ENCODE results near the gene THBS2. TPM values are rescaled to one million over a fixed set of nuclear protein-coding genes. Genes with fewer than 3 reads are reported as not detected.

Gene THBS2
- total and polyA plus RNA-seq, 8 donors: 4.8 to 126 (median 6.9) TPM

DNA sequence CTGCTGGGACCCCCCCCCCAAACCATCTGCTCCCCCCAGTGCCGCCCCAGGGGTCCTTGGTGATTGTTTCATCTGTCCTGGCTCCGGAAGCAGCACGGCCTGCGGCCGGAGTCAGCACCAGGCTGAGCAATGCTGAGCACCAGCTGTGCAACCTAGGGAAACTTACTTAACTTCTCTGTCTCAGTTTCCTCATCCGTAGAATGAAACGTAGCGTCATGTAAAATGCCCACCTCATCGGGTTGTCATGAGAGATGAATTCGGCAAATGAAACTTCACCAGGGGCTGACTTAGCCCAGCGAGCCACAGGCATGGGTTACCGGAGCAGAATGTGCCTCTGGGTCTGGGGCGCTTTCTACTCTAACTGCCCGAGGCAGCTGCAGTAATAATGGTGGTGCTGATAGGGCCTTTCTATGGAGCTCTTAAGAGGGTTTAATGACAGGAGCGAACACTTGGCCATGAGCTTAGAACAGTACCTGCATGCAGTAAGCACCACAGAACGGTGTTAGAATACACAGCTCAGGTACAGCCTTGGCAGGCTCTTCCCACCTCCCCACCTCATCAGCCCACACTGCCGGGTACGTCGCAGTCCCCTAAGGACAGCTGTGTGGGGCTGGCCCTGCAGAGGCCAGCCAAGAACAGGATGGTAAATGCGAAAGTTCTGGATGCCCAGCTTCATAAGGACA is 1.7 kb downstream of the THBS2 start:
- Histone ChIP-seq H3K4me3 (peak overlapping the region; percentile 27), H3K36me3 (no peaks in the 10 kb centered on the region), H3K4me1 (peaks cover 8 to 11% of the 10 kb centered on the region in 2 donors), H3K27ac (peak overlapping the region in 1 of 2 donors; percentile 88), H3K9me3 (no peaks in the 10 kb centered on the region), H3K27me3 (peaks cover 24 to 74% of the 10 kb centered on the region in 2 donors)
- intact Hi-C loops (cut with DNase I): no loop called here
- DNase-seq: no peak
- ATAC-seq: no peak
- TF ChIP-seq, protein P1, sequence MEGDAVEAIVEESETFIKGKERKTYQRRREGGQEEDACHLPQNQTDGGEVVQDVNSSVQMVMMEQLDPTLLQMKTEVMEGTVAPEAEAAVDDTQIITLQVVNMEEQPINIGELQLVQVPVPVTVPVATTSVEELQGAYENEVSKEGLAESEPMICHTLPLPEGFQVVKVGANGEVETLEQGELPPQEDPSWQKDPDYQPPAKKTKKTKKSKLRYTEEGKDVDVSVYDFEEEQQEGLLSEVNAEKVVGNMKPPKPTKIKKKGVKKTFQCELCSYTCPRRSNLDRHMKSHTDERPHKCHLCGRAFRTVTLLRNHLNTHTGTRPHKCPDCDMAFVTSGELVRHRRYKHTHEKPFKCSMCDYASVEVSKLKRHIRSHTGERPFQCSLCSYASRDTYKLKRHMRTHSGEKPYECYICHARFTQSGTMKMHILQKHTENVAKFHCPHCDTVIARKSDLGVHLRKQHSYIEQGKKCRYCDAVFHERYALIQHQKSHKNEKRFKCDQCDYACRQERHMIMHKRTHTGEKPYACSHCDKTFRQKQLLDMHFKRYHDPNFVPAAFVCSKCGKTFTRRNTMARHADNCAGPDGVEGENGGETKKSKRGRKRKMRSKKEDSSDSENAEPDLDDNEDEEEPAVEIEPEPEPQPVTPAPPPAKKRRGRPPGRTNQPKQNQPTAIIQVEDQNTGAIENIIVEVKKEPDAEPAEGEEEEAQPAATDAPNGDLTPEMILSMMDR (IDR thresholded peaks at IDR 0.05): no peak

DNA sequence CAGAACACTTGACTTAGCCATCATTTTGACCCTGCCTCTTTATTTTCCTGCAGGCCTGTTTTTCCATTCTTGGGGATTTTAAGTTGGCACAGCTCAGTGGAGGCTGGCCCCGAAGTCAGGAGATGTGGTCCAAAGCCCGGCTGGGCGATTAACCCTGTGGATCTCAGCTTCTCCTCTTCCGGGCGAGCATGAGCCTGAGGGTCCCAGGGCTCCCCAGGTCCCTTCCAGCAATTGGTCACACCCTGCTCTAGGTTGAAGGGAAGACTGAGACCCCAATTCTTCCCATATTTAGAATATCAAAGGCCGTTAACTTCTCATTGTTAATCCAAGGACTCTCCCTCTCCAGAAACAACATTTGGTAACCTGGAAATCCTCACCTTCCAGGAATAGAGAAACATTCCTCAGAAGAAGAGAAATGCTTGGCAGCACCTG is 2.3 kb downstream of the THBS2 start:
- DNase-seq: no peak
- TF ChIP-seq, protein P1 (IDR thresholded peaks at IDR 0.05): no peak
- intact Hi-C loops (cut with DNase I): no loop called here

DNA sequence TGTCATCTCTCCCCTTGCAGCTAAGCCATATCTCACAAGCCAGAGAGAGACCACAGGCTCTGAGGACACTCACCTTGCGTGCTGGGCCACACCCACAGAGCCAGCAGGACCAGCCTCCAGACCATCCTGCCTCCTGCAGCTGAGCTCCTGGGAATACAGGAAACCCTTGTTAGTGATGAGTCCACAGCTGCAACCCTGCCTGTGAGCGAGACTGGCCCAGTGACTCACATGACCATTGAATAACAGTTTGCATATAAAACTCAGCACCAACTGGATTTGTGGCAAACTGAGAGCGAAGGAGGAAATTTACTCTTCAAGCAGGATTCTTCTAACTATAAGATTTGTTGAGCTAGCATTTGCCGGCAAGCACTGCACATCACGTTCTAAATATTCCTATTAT is 3.0 kb downstream of the THBS2 start:
- Histone ChIP-seq H3K4me3 (no peak overlapping the region), H3K36me3 (no peaks in the 10 kb centered on the region), H3K27ac (peak overlapping the region in 1 of 2 donors; percentile 14), H3K4me1 (peaks cover 8 to 11% of the 10 kb centered on the region in 2 donors), H3K27me3 (peaks cover 24 to 66% of the 10 kb centered on the region in 2 donors), H3K9me3 (no peaks in the 10 kb centered on the region)
- TF ChIP-seq, protein P1 (IDR thresholded peaks at IDR 0.05): no peak
- intact Hi-C loops (cut with DNase I): no loop called here
- peak; percentile 8 for ATAC-seq
- peak in 1 of 4 donors; percentile 17 for DNase-seq

More for the DNA sequence above, 2.3 kb downstream of the THBS2 start:
- Histone ChIP-seq H3K27ac (peak overlapping the region in 1 of 2 donors; percentile 88), H3K4me1 (peaks cover 8 to 11% of the 10 kb centered on the region in 2 donors), H3K9me3 (no peaks in the 10 kb centered on the region), H3K4me3 (peak overlapping the region in 1 of 2 donors; percentile 27), H3K27me3 (peaks cover 24 to 74% of the 10 kb centered on the region in 2 donors), H3K36me3 (no peaks in the 10 kb centered on the region)
- ATAC-seq: no peak

DNA sequence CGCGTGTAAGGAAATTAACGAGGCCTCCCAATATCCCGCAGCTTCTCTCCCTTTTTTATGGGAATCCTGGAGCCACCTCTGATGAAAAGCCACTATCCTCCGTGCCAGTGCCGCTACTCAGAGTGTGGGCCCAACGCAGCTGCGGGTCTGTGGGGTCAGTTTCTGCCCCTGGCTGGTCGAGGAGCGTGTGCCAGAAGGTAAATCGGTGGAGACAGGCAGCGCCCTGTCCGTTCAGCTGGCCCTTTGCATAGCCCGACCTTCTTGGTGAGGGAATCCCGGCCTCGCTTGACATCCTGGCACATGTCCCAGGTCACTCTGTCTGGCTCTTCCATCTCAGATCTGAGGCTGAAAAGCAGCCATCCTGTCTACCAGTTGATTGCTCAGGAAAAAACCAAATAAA is 4.6 kb downstream of the THBS2 start:
- ATAC-seq (no peak), DNase-seq (peak in 1 of 4 donors; percentile 47)
- TF ChIP-seq, protein P1 (IDR thresholded peaks at IDR 0.05): no peak
- peaks cover 20 to 50% of the 10 kb centered on the region in 2 donors for H3K27me3 ChIP-seq
- intact Hi-C loops (cut with DNase I): no loop called here
- H3K9me3 ChIP-seq: no peaks in the 10 kb centered on the region
- H3K36me3 ChIP-seq: no peaks in the 10 kb centered on the region
- H3K4me3 ChIP-seq: no peak overlapping the region
- peaks cover 6 to 8% of the 10 kb centered on the region in 2 donors for H3K4me1 ChIP-seq
- H3K27ac ChIP-seq: no peak overlapping the region

DNA sequence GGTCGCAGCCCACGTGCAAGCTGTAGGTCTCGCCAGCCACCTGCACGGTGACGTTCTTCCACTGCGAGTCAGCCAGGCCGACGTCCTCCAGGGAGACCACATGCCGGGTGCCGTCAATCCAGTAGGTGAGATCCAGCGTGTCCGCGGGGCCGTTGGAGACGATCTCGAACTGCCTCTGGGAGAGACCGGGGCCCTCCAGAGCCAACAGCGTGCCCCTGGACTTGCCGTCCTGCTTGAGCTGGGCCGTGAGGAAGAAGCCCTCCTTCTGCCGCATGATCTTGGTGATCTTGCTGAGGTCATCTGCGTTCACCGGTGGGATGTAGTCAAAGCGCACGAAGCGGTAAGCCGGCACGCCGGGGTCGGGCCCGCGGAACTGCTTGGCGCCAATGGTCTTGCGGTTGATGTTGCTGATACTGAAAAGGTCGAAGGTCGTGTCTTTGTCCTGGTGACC is 5.1 kb downstream of the THBS2 start:
- TF ChIP-seq, protein P1 (IDR thresholded peaks at IDR 0.05): no peak
- Histone ChIP-seq H3K4me3 (no peak overlapping the region), H3K36me3 (no peaks in the 10 kb centered on the region), H3K27me3 (peaks cover 14 to 45% of the 10 kb centered on the region in 2 donors), H3K27ac (no peak overlapping the region), H3K4me1 (peaks cover 5 to 6% of the 10 kb centered on the region in 2 donors), H3K9me3 (no peaks in the 10 kb centered on the region)
- DNase-seq (peak in 1 of 4 donors; percentile 75), ATAC-seq (no peak)
- intact Hi-C loops (cut with DNase I): no loop called here

Data from left lung (tissue), 10 donors.